HepG2 (cell line): ENCODE measurements around the gene EPM2A. TPM values are rescaled to one million over a fixed set of nuclear protein-coding genes. Genes with fewer than 3 reads are reported as not detected.

ENCODE experiments used
- CBX5 ChIP-seq: sonication (generic); formaldehyde crosslinking; IDR thresholded peaks from 2 replicates; pipeline ENCODE4 v1.4.0; 2020; ENCODE audit warnings: missing genetic modification reagents, borderline replicate concordance
- DPF2 ChIP-seq: sonication (generic); formaldehyde crosslinking; IDR thresholded peaks from 2 replicates; pipeline ENCODE4 v1.4.0; 2020; ENCODE audit warnings: mild to moderate bottlenecking, low read depth, missing genetic modification reagents, borderline replicate concordance
- ISX ChIP-seq: sonication (generic); formaldehyde crosslinking; conservative IDR thresholded peaks from 2 replicates; pipeline ENCODE4 v1.5.0; 2020; ENCODE audit warnings: missing genetic modification reagents
- MEF2D ChIP-seq: sonication (generic); formaldehyde crosslinking; IDR thresholded peaks from 2 replicates; pipeline ENCODE4 v1.5.1; 2020; ENCODE audit warnings: mild to moderate bottlenecking, missing genetic modification reagents
- NFIC ChIP-seq: IDR thresholded peaks from 2 replicates; pipeline ENCODE4 v1.6.1; 2012; ENCODE audit warnings: mild to moderate bottlenecking, low read length, inconsistent platforms
- NFKB2 ChIP-seq: sonication (generic); formaldehyde crosslinking; IDR thresholded peaks from 2 replicates; pipeline ENCODE4 v1.4.0; 2020; ENCODE audit warnings: missing genetic modification reagents, borderline replicate concordance
- NR2F2 ChIP-seq: IDR thresholded peaks from 2 replicates; pipeline ENCODE4 v1.6.1; 2012; ENCODE audit warnings: low read depth, inconsistent platforms, borderline replicate concordance
- NR3C1 ChIP-seq: sonication (generic); formaldehyde crosslinking; IDR thresholded peaks from 2 replicates; pipeline ENCODE4 v1.4.0; 2020; ENCODE audit warnings: missing genetic modification reagents
- PLRG1 ChIP-seq: fragments of 450-650 bp; conservative IDR thresholded peaks from 2 replicates; pipeline ENCODE4 v1.6.1; 2016
- RFX1 ChIP-seq: fragments of 450-650 bp; IDR thresholded peaks from 2 replicates; pipeline ENCODE4 v1.6.1; 2017
- SIX1 ChIP-seq: sonication (generic); formaldehyde crosslinking; IDR thresholded peaks from 2 replicates; pipeline ENCODE4 v1.4.0; 2020; ENCODE audit warnings: missing genetic modification reagents, borderline replicate concordance
- TCF7 ChIP-seq: sonication (generic); IDR thresholded peaks from 2 replicates; pipeline ENCODE4 v1.6.1; 2016; ENCODE audit warnings: antibody characterized with exemption, low read depth
- ZMAT3 ChIP-seq: sonication (generic); formaldehyde crosslinking; conservative IDR thresholded peaks from 2 replicates; pipeline ENCODE4 v1.7.0; 2021; ENCODE audit warnings: missing genetic modification reagents
- ZNF230 ChIP-seq: sonication (generic); formaldehyde crosslinking; IDR thresholded peaks from 2 replicates; pipeline ENCODE4 v1.4.0; 2020; ENCODE audit warnings: mild to moderate bottlenecking, missing genetic modification reagents
- ZNF34 ChIP-seq: sonication (generic); formaldehyde crosslinking; IDR thresholded peaks from 2 replicates; pipeline ENCODE4 v1.4.0; 2020; ENCODE audit warnings: mild to moderate bottlenecking, missing genetic modification reagents, borderline replicate concordance
- ZNF605 ChIP-seq: sonication (generic); formaldehyde crosslinking; IDR thresholded peaks from 2 replicates; pipeline ENCODE4 v1.8.0; 2022; ENCODE audit warnings: mild to moderate bottlenecking, missing genetic modification reagents
- ZNF660 ChIP-seq: sonication (generic); formaldehyde crosslinking; IDR thresholded peaks from 2 replicates; pipeline ENCODE4 v1.5.1; 2020; ENCODE audit warnings: mild to moderate bottlenecking, low read depth, missing genetic modification reagents, borderline replicate concordance
- ZNF678 ChIP-seq: sonication (generic); formaldehyde crosslinking; IDR thresholded peaks from 2 replicates; pipeline ENCODE4 v1.4.0; 2020; ENCODE audit warnings: mild to moderate bottlenecking, missing genetic modification reagents
- polyA plus RNA-seq, 8 experiments: library from polyadenylated mRNA; depleted of rRNA in 3 of 8; stranded (reverse) in 7 of 8; unstranded in 1 of 8; fragments of >200 nt; fragmentation: Illumina TruSeq in 4 of 8; extraction: Trizol in 4 of 8; gene quantifications; 2 replicates each; pipeline versions ENCODE4 v1.2.1 to v1.2.3, GENCODE V29; 2011 to 2016; ENCODE audit warnings: low read depth in 4 of 8, missing spikeins in 1 of 8, mixed read lengths in 1 of 8; ENCODE audit not compliant: insufficient read depth in 1 of 8
- total RNA-seq, 5 experiments: library from RNA; depleted of rRNA; stranded (reverse); fragments of >200 nt; fragmentation: Illumina TruSeq; extraction: Trizol; gene quantifications; 2 replicates each; pipeline ENCODE4 v1.2.3, GENCODE V29; 2016; ENCODE audit warnings: low read depth in 1 of 5
- TF ChIP-seq, protein P1 (sequence below): sonication (generic); formaldehyde crosslinking; IDR thresholded peaks from 2 replicates; pipeline ENCODE4 v1.4.0; 2020; ENCODE audit warnings: missing genetic modification reagents
- TF ChIP-seq, protein P2 (sequence below): sonication (generic); formaldehyde crosslinking; IDR thresholded peaks from 2 replicates; pipeline ENCODE4 v1.5.0; 2020; ENCODE audit warnings: missing genetic modification reagents, mild to moderate bottlenecking, borderline replicate concordance
- TF ChIP-seq, protein P3 (sequence below): sonication (generic); formaldehyde crosslinking; IDR thresholded peaks from 2 replicates; pipeline ENCODE4 v1.4.0; 2020; ENCODE audit warnings: missing genetic modification reagents

EPM2A gene
- total and polyA plus RNA-seq, 2 of the 13 experiments (the other 11 are each of a cell fraction or from before 2014, with no cell fraction given), result 4.6 to 9.2 TPM

- TF ChIP-seq ZMAT3 (CRISPR knock-in tag) (peak; percentile 98), NR2F2 (0 out of 2 replicates have a peak, but pooled peaks have one; percentile 18), NFIC (no peak), MEF2D (CRISPR knock-in tag) (peak; percentile 69; the same call in 1 of the 2 replicates), TCF7 (no peak), NFKB2 (peak; percentile 99), DPF2 (CRISPR knock-in tag) (no peak), ZNF230 (CRISPR knock-in tag) (peak; percentile 93), ZNF678 (CRISPR knock-in tag) (peak; percentile 73; the same call in 1 of the 2 replicates), ZNF605 (CRISPR knock-in tag) (peak; percentile 94), NR3C1 (CRISPR knock-in tag) (no peak), SIX1 (CRISPR knock-in tag) (peak; percentile 13; the same call in 1 of the 2 replicates), RFX1 (no peak), CBX5 (CRISPR knock-in tag) (peak; percentile 58; the same call in 1 of the 2 replicates), ZNF34 (CRISPR knock-in tag) (no peak), ZNF660 (CRISPR knock-in tag) (peak; percentile 88; the same call in 1 of the 2 replicates), PLRG1 (no peak), ISX (CRISPR knock-in tag) (peak; percentile 97)
- TF ChIP-seq, protein P1, sequence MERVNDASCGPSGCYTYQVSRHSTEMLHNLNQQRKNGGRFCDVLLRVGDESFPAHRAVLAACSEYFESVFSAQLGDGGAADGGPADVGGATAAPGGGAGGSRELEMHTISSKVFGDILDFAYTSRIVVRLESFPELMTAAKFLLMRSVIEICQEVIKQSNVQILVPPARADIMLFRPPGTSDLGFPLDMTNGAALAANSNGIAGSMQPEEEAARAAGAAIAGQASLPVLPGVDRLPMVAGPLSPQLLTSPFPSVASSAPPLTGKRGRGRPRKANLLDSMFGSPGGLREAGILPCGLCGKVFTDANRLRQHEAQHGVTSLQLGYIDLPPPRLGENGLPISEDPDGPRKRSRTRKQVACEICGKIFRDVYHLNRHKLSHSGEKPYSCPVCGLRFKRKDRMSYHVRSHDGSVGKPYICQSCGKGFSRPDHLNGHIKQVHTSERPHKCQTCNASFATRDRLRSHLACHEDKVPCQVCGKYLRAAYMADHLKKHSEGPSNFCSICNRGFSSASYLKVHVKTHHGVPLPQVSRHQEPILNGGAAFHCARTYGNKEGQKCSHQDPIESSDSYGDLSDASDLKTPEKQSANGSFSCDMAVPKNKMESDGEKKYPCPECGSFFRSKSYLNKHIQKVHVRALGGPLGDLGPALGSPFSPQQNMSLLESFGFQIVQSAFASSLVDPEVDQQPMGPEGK (CRISPR knock-in tag), result peak; percentile 36; the same call in 1 of the 2 replicates
- TF ChIP-seq, protein P2, sequence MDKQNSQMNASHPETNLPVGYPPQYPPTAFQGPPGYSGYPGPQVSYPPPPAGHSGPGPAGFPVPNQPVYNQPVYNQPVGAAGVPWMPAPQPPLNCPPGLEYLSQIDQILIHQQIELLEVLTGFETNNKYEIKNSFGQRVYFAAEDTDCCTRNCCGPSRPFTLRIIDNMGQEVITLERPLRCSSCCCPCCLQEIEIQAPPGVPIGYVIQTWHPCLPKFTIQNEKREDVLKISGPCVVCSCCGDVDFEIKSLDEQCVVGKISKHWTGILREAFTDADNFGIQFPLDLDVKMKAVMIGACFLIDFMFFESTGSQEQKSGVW (CRISPR knock-in tag), result peak; percentile 91; the same call in 1 of the 2 replicates
- TF ChIP-seq, protein P3, sequence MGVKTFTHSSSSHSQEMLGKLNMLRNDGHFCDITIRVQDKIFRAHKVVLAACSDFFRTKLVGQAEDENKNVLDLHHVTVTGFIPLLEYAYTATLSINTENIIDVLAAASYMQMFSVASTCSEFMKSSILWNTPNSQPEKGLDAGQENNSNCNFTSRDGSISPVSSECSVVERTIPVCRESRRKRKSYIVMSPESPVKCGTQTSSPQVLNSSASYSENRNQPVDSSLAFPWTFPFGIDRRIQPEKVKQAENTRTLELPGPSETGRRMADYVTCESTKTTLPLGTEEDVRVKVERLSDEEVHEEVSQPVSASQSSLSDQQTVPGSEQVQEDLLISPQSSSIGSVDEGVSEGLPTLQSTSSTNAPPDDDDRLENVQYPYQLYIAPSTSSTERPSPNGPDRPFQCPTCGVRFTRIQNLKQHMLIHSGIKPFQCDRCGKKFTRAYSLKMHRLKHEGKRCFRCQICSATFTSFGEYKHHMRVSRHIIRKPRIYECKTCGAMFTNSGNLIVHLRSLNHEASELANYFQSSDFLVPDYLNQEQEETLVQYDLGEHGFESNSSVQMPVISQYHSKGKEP, result peak; percentile 95; the same call in 1 of the 2 replicates
These were observed at the start of gene EPM2A (continued) for GRCh38 chr6:145735356-145736165.
